Neural cell (in vitro differentiated cells): ENCODE data around the gene KRT27. TPM values are rescaled to one million over a fixed set of nuclear protein-coding genes. Genes with fewer than 3 reads are reported as not detected.
A peak's percentile ranks its signal among the peaks of the same experiment; 100 is the strongest.

ENCODE experiments used
- H2AFZ ChIP-seq: fragments of 200-600, 300-800 bp; sonication (generic), shearing (Covaris generic); 2 replicates; pipeline ENCODE4 v1.6.0; 2014; ENCODE audit warnings: low read depth, mild to moderate bottlenecking, antibody characterized with exemption, low read length, moderate library complexity
- H3F3A ChIP-seq: fragments of 200-600 bp; shearing (Covaris generic); 2 replicates; pipeline ENCODE4 v1.6.1; 2016; ENCODE audit warnings: mild to moderate bottlenecking, moderate library complexity, mixed read lengths, antibody characterized with exemption, low read length; ENCODE audit not compliant: insufficient read depth, poor library complexity, severe bottlenecking
- H3K27ac ChIP-seq: fragments of 200-600, 300-800 bp; sonication (generic), shearing (Covaris generic); 2 replicates; pipeline ENCODE4 v1.5.1; 2014; ENCODE audit warnings: mild to moderate bottlenecking, low read length, moderate library complexity
- H3K27me3 ChIP-seq: fragments of 300-800, 200-600 bp; sonication (generic), shearing (Covaris generic); 2 replicates; pipeline ENCODE4 v1.6.0; 2014; ENCODE audit warnings: mild to moderate bottlenecking, low read depth, low read length, moderate library complexity; ENCODE audit not compliant: insufficient read depth
- H3K36me3 ChIP-seq: fragments of 300-800, 200-600 bp; sonication (generic), shearing (Covaris generic); 2 replicates; pipeline ENCODE4 v1.5.1; 2014; ENCODE audit warnings: mild to moderate bottlenecking, antibody characterized with exemption, low read length, moderate library complexity; ENCODE audit not compliant: insufficient read depth
- H3K4me2 ChIP-seq: fragments of 300-800, 200-600 bp; sonication (generic), shearing (Covaris generic); 2 replicates; pipeline ENCODE4 v1.6.0; 2014; ENCODE audit warnings: mild to moderate bottlenecking, low read length
- H3K4me3 ChIP-seq: fragments of 300-800, 200-600 bp; sonication (generic), shearing (Covaris generic); 2 replicates; pipeline ENCODE4 v1.5.1; 2014; ENCODE audit warnings: mild to moderate bottlenecking, low read length, moderate library complexity
- H3K79me2 ChIP-seq: fragments of 200-600 bp; shearing (Covaris generic); replicated peaks from 2 replicates; pipeline ENCODE4 v1.6.0; 2014; ENCODE audit warnings: mild to moderate bottlenecking, low read length, moderate library complexity; ENCODE audit not compliant: insufficient read depth
- H3K9ac ChIP-seq: fragments of 300-800, 200-600 bp; sonication (generic), shearing (Covaris generic); 2 replicates; pipeline ENCODE4 v1.6.1; 2016; ENCODE audit warnings: mild to moderate bottlenecking, low read length, mixed read lengths
- H3K9me2 ChIP-seq: fragments of 200-600 bp; shearing (Covaris generic); 2 replicates; pipeline ENCODE4 v1.6.1; 2016; ENCODE audit warnings: mild to moderate bottlenecking, low read length, mixed read lengths; ENCODE audit not compliant: insufficient read depth
- H3K9me3 ChIP-seq: fragments of 200-600, 300-800 bp; sonication (generic), shearing (Covaris generic); 2 replicates; pipeline ENCODE4 v1.6.1; 2016; ENCODE audit warnings: mild to moderate bottlenecking, mixed run types, low read length, moderate library complexity, mixed read lengths
- H4K20me1 ChIP-seq: fragments of 200-600 bp; shearing (Covaris generic); 2 replicates; pipeline ENCODE4 v1.6.1; 2016; ENCODE audit warnings: mild to moderate bottlenecking, mixed run types; ENCODE audit not compliant: insufficient read depth
- CTCF ChIP-seq: fragments of 450-650 bp; IDR thresholded peaks from 2 replicates; pipeline ENCODE4 v1.5.1; 2014; ENCODE audit warnings: antibody characterized with exemption, mild to moderate bottlenecking, moderate library complexity; ENCODE audit not compliant: poor library complexity, severe bottlenecking
- EP300 ChIP-seq: fragments of 450-650 bp; conservative IDR thresholded peaks from 2 replicates; pipeline ENCODE4 v1.6.1; 2014; ENCODE audit warnings: antibody characterized with exemption, mild to moderate bottlenecking, moderate library complexity; ENCODE audit not compliant: poor library complexity, severe bottlenecking
- EZH2 ChIP-seq: fragments of 200-600, 300-800 bp; shearing (Covaris generic), sonication (generic); IDR thresholded peaks from 2 replicates; pipeline ENCODE4 v1.6.1; 2014; ENCODE audit warnings: antibody characterized with exemption, low read length, borderline replicate concordance, mild to moderate bottlenecking; ENCODE audit not compliant: insufficient read depth, poor library complexity, severe bottlenecking
- MXI1 ChIP-seq: fragments of 450-650 bp; conservative IDR thresholded peaks from 2 replicates; pipeline ENCODE4 v1.6.1; 2014; ENCODE audit warnings: antibody characterized with exemption, mild to moderate bottlenecking; ENCODE audit not compliant: poor library complexity, severe bottlenecking
- POLR2AphosphoS5 ChIP-seq: IDR thresholded peaks from 2 replicates; pipeline ENCODE4 v1.6.1; 2012
- RAD21 ChIP-seq: fragments of 450-650 bp; conservative IDR thresholded peaks from 2 replicates; pipeline ENCODE4 v1.6.1; 2014; ENCODE audit warnings: antibody characterized with exemption, mild to moderate bottlenecking, moderate library complexity
- REST ChIP-seq: IDR thresholded peaks from 2 replicates; pipeline ENCODE4 v1.6.1; 2012; ENCODE audit warnings: borderline replicate concordance
- SMC3 ChIP-seq: fragments of 450-650 bp; conservative IDR thresholded peaks from 2 replicates; pipeline ENCODE4 v1.6.1; 2014; ENCODE audit warnings: antibody characterized with exemption, mild to moderate bottlenecking, moderate library complexity; ENCODE audit not compliant: poor library complexity
- TAF1 ChIP-seq: IDR thresholded peaks from 2 replicates; pipeline ENCODE4 v1.6.1; 2012; ENCODE audit warnings: low read depth
- polyA plus RNA-seq: library from polyadenylated mRNA; depleted of rRNA; stranded (reverse); fragments of >200 nt; gene quantifications from 2 replicates; pipeline ENCODE4 v1.2.3, GENCODE V29; 2014

The KRT27 gene
- polyA plus RNA-seq, 1 donor from 2014 or later, result not detected

- Histone ChIP-seq H3K9me2 (no peaks in the 10 kb centered on the region), H3F3A (no peaks in the 10 kb centered on the region), H3K9me3 (no peaks in the 10 kb centered on the region), H3K4me2 (no peak overlapping the region), H3K9ac (no peak overlapping the region), H4K20me1 (no peaks in the 10 kb centered on the region), H3K36me3 (no peaks in the 10 kb centered on the region), H3K27me3 (peaks cover 4% of the 10 kb centered on the region), H3K4me3 (peak overlapping the region; percentile 78), H3K79me2 (peaks cover 6% of the 10 kb centered on the region), H3K27ac (no peak overlapping the region), H2AFZ (no peak overlapping the region)
- no peak for TF ChIP-seq POLR2AphosphoS5
- TF ChIP-seq RAD21, result no peak
- TF ChIP-seq TAF1, result no peak
- TF ChIP-seq REST, result no peak
- TF ChIP-seq EZH2, result no peak
- no peak for TF ChIP-seq SMC3
- TF ChIP-seq CTCF, result no peak
- no peak for TF ChIP-seq MXI1
- no peak for TF ChIP-seq EP300
Measured at GRCh38 chr17:40817103-40817682, 34.8 kb upstream of the KRT27 start.

GRCh38 chr17:40816569-40816968 lies 34.2 kb upstream of the KRT27 start:
- H3K36me3 ChIP-seq, result no peaks in the 10 kb centered on the region
- no peaks in the 10 kb centered on the region for H3K9me3 ChIP-seq
- no peak overlapping the region for H3K9ac ChIP-seq
- no peaks in the 10 kb centered on the region for H3F3A ChIP-seq
- H3K4me2 ChIP-seq, result no peak overlapping the region
- TF ChIP-seq MXI1, result no peak
- no peaks in the 10 kb centered on the region for H4K20me1 ChIP-seq
- H3K27ac ChIP-seq, result no peak overlapping the region
- H2AFZ ChIP-seq, result no peak overlapping the region
- peaks cover 6% of the 10 kb centered on the region for H3K27me3 ChIP-seq
- H3K4me3 ChIP-seq, result no peak overlapping the region
- peaks cover 6% of the 10 kb centered on the region for H3K79me2 ChIP-seq
- H3K9me2 ChIP-seq, result no peaks in the 10 kb centered on the region

GRCh38 chr17:40815381-40815780 lies 33.0 kb upstream of the KRT27 start:
- Histone ChIP-seq H4K20me1 (no peaks in the 10 kb centered on the region), H3K27ac (no peak overlapping the region), H3K79me2 (peaks cover 6% of the 10 kb centered on the region), H3K9ac (no peak overlapping the region), H3K4me2 (no peak overlapping the region), H3K9me3 (no peaks in the 10 kb centered on the region), H3K36me3 (no peaks in the 10 kb centered on the region), H3K9me2 (no peaks in the 10 kb centered on the region), H3K4me3 (no peak overlapping the region), H3K27me3 (peaks cover 17% of the 10 kb centered on the region), H2AFZ (no peak overlapping the region), H3F3A (no peaks in the 10 kb centered on the region)
- TF ChIP-seq RAD21 (no peak), REST (no peak), EZH2 (no peak), MXI1 (no peak), TAF1 (no peak), CTCF (no peak), POLR2AphosphoS5 (no peak), SMC3 (no peak), EP300 (no peak)
